H9 (cell line): ENCODE measurements around the gene DYRK1A. TPM values are rescaled to one million over a fixed set of nuclear protein-coding genes. Genes with fewer than 3 reads are reported as not detected.

Experiments
- DNase-seq: peaks from one replicate; pipeline ENCODE4 v3.0.0-alpha.2; 2017
- H2AFZ ChIP-seq: one replicate; pipeline ENCODE4 v1.6.1; 2013; ENCODE audit warnings: mild to moderate bottlenecking, low read length, control low read depth, moderate library complexity
- H2AK5ac ChIP-seq: 2 replicates; pipeline ENCODE4 v1.6.1; 2013; ENCODE audit warnings: low read length, control low read depth, mixed read lengths; ENCODE audit not compliant: insufficient read length
- H2BK120ac ChIP-seq: one replicate; pipeline ENCODE4 v1.6.1; 2013; ENCODE audit warnings: low read depth, mild to moderate bottlenecking, low read length, control low read depth, inconsistent platforms; ENCODE audit not compliant: poor library complexity, severe bottlenecking
- H2BK12ac ChIP-seq: 2 replicates; pipeline ENCODE4 v1.6.1; 2013; ENCODE audit warnings: low read length, control low read depth, mixed read lengths, low read depth; ENCODE audit not compliant: insufficient read length
- H2BK15ac ChIP-seq: 2 replicates; pipeline ENCODE4 v1.6.1; 2013; ENCODE audit warnings: low read depth, low read length, control low read depth
- H2BK20ac ChIP-seq: one replicate; pipeline ENCODE4 v1.6.1; 2013; ENCODE audit warnings: low read depth, mild to moderate bottlenecking, low read length, control low read depth, inconsistent platforms; ENCODE audit not compliant: poor library complexity, severe bottlenecking
- H2BK5ac ChIP-seq: 2 replicates; pipeline ENCODE4 v1.6.1; 2013; ENCODE audit warnings: low read length, control low read depth, mixed read lengths; ENCODE audit not compliant: insufficient read length
- H3K14ac ChIP-seq: 2 replicates; pipeline ENCODE4 v1.6.1; 2013; ENCODE audit warnings: low read length, control low read depth; ENCODE audit not compliant: insufficient read depth
- H3K18ac ChIP-seq: 2 replicates; pipeline ENCODE4 v1.6.1; 2013; ENCODE audit warnings: low read depth, mild to moderate bottlenecking, mixed read lengths, low read length, control low read depth; ENCODE audit not compliant: insufficient read length
- H3K23ac ChIP-seq: 2 replicates; pipeline ENCODE4 v1.6.1; 2013; ENCODE audit warnings: low read length, control low read depth, mixed read lengths, low read depth; ENCODE audit not compliant: insufficient read length
- H3K23me2 ChIP-seq: 2 replicates; pipeline ENCODE4 v1.6.1; 2013; ENCODE audit warnings: low read depth, mild to moderate bottlenecking, mixed read lengths, low read length, control low read depth; ENCODE audit not compliant: insufficient read length, poor library complexity, severe bottlenecking
- H3K27ac ChIP-seq: 2 replicates; pipeline ENCODE4 v1.5.1; 2013; ENCODE audit warnings: low read length, control low read depth, mixed read lengths, low read depth; ENCODE audit not compliant: insufficient read length
- H3K27me3 ChIP-seq: 2 replicates; pipeline ENCODE4 v1.6.1; 2013; ENCODE audit warnings: low read length, control low read depth, inconsistent platforms; ENCODE audit not compliant: insufficient read depth
- H3K4ac ChIP-seq: 2 replicates; pipeline ENCODE4 v1.6.1; 2013; ENCODE audit warnings: low read depth, mild to moderate bottlenecking, control low read depth, inconsistent platforms, low read length, moderate library complexity
- H3K4me1 ChIP-seq: 2 replicates; pipeline ENCODE4 v1.6.1; 2013; ENCODE audit warnings: low read length, control low read depth, inconsistent platforms; ENCODE audit not compliant: insufficient read depth
- H3K4me2 ChIP-seq: 2 replicates; pipeline ENCODE4 v1.6.1; 2013; ENCODE audit warnings: low read length, control low read depth, mixed read lengths; ENCODE audit not compliant: insufficient read length, insufficient read depth
- H3K56ac ChIP-seq: 2 replicates; pipeline ENCODE4 v1.6.1; 2013; ENCODE audit warnings: low read depth, mild to moderate bottlenecking, mixed read lengths, low read length, control low read depth; ENCODE audit not compliant: insufficient read length
- H3K79me1 ChIP-seq: 2 replicates; pipeline ENCODE4 v1.6.1; 2013; ENCODE audit warnings: low read depth, mild to moderate bottlenecking, moderate library complexity, low read length, control low read depth, inconsistent platforms; ENCODE audit not compliant: insufficient read depth, poor library complexity, severe bottlenecking
- H3K79me2 ChIP-seq: 2 replicates; pipeline ENCODE4 v1.6.1; 2013; ENCODE audit warnings: low read length, control low read depth, inconsistent platforms; ENCODE audit not compliant: insufficient read depth
- H3K9ac ChIP-seq: 2 replicates; pipeline ENCODE4 v1.6.1; 2013; ENCODE audit warnings: low read length, control low read depth, mixed read lengths; ENCODE audit not compliant: insufficient read length; ENCODE audit errors: extremely low read depth
- H3K9me3 ChIP-seq: one replicate; pipeline ENCODE4 v1.6.1; 2013; ENCODE audit warnings: low read depth, low read length, inconsistent platforms; ENCODE audit not compliant: control insufficient read depth
- H3T11ph ChIP-seq: one replicate; pipeline ENCODE4 v1.6.1; 2013; ENCODE audit warnings: mild to moderate bottlenecking, low read length, control low read depth, inconsistent platforms
- H4K20me1 ChIP-seq: one replicate; pipeline ENCODE4 v1.6.1; 2013; ENCODE audit not compliant: control insufficient read depth, insufficient read length, insufficient read depth
- H4K5ac ChIP-seq: 2 replicates; pipeline ENCODE4 v1.6.1; 2013; ENCODE audit warnings: low read depth, mild to moderate bottlenecking, mixed read lengths, low read length, control low read depth; ENCODE audit not compliant: insufficient read length
- H4K8ac ChIP-seq: replicated peaks from 2 replicates; pipeline ENCODE4 v1.6.1; 2013; ENCODE audit warnings: low read length, control low read depth, mixed read lengths, low read depth; ENCODE audit not compliant: insufficient read length
- H4K91ac ChIP-seq: 2 replicates; pipeline ENCODE4 v1.6.1; 2013; ENCODE audit warnings: low read depth, mild to moderate bottlenecking, moderate library complexity, mixed read lengths, low read length, control low read depth; ENCODE audit not compliant: insufficient read length
- H3K27ac Mint-ChIP-seq, 3 experiments: 2 replicates in 2 of 3; 3 replicates in 1 of 3; pipeline ENCODE4 v1.8.0; 2020 to 2021; ENCODE audit warnings: mixed read lengths in 3 of 3, mild to moderate bottlenecking in 1 of 3, moderate library complexity in 1 of 3
- H3K27me3 Mint-ChIP-seq: 2 replicates; pipeline ENCODE4 v1.8.0; 2021; ENCODE audit warnings: low read depth, mild to moderate bottlenecking, moderate library complexity, mixed read lengths
- H3K36me3 Mint-ChIP-seq, 3 experiments: 2 replicates in 2 of 3; 3 replicates in 1 of 3; pipeline ENCODE4 v1.8.0; 2020 to 2021; ENCODE audit warnings: low read depth in 3 of 3, mixed read lengths in 3 of 3; ENCODE audit not compliant: insufficient read depth in 1 of 3
- H3K4me1 Mint-ChIP-seq, 2 experiments: 2 replicates each; pipeline ENCODE4 v1.8.0; 2020; ENCODE audit warnings: mixed read lengths in 2 of 2
- H3K4me3 Mint-ChIP-seq, 2 experiments: 2 replicates in 1 of 2; 3 replicates in 1 of 2; pipeline ENCODE4 v1.8.0; 2020 to 2021; ENCODE audit warnings: mild to moderate bottlenecking in 2 of 2, mixed read lengths in 2 of 2, moderate library complexity in 1 of 2
- H3K9me3 Mint-ChIP-seq, 2 experiments: 2 replicates in 1 of 2; 3 replicates in 1 of 2; pipeline ENCODE4 v1.8.0; 2020; ENCODE audit warnings: mild to moderate bottlenecking in 2 of 2, mixed read lengths in 2 of 2, moderate library complexity in 1 of 2
- CTCF ChIP-seq: fragments of 200-600 bp; sonication (generic); conservative IDR thresholded peaks from 3 replicates; pipeline ENCODE4 v1.8.0; 2021; ENCODE audit warnings: antibody characterized with exemption, mild to moderate bottlenecking
- WGBS: extraction: QIAGEN DNeasy Blood & Tissue Kit; methylation state at CpG from one replicate; pipeline ENCODE4 v1.1.7; 2013; ENCODE audit warnings: missing lambda C conversion rate, low lambda C conversion rate, mixed read lengths; ENCODE audit not compliant: insufficient read length; ENCODE audit errors: extremely low coverage; 5-methylcytosine and 5-hydroxymethylcytosine counted together
- total RNA-seq: library from RNA; stranded (reverse); gene quantifications from 2 replicates; pipeline ENCODE4 v1.2.1, GENCODE V29; 2021

The DYRK1A gene
- total RNA-seq, 1 experiment from 2014 or later, result 73.6 TPM

DNA sequence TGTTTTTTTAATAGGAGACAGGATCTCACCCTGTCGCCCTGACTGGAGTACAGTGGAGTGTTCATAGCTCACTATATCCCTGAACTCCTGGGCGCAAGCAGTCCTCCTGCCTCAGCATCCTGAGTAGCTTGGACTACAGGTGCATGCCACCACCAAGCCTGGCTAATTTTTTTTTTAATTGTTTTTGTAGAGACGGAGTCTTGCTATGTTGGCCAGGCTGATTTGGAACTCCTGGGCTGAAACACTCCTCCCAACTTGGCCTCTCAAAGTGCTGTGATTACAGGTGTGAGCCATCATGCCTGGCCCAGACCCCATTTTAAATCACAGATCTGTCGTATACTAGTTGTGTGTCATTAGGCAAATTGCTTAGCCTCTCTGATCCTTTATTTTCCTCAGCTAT, 161.1 kb downstream of the DYRK1A start:
- Histone ChIP-seq H3K9ac (no peak overlapping the region), H3K4ac (no peak overlapping the region), H3T11ph (no peak overlapping the region), H2BK5ac (no peak overlapping the region), H4K20me1 (no peaks in the 10 kb centered on the region), H3K4me1 (no peaks in the 10 kb centered on the region), H4K91ac (no peak overlapping the region), H2BK120ac (no peak overlapping the region), H2BK20ac (no peak overlapping the region), H2AK5ac (no peak overlapping the region), H2BK15ac (no peak overlapping the region), H3K14ac (no peak overlapping the region), H4K8ac (no peak overlapping the region), H2AFZ (no peak overlapping the region), H3K79me1 (no peaks in the 10 kb centered on the region), H3K4me2 (no peak overlapping the region), H4K5ac (no peak overlapping the region), H3K23me2 (no peaks in the 10 kb centered on the region), H3K27ac (no peak overlapping the region), H3K18ac (no peak overlapping the region), H2BK12ac (no peak overlapping the region), H3K9me3 (no peaks in the 10 kb centered on the region), H3K79me2 (no peaks in the 10 kb centered on the region), H3K23ac (no peak overlapping the region), H3K27me3 (no peaks in the 10 kb centered on the region), H3K56ac (no peak overlapping the region)
- no peak for TF ChIP-seq CTCF
- peak overlapping the region in 1 of 3 experiments; percentile 76; a peak in 1 of 7 replicates for H3K27ac Mint-ChIP-seq
- H3K4me3 Mint-ChIP-seq, result no peak overlapping the region
- H3K4me1 Mint-ChIP-seq, result peaks cover under 1 to 14% of the 10 kb centered on the region in 2 experiments; a peak in 3 of 4 replicates
- DNase-seq, result no peak
- H3K36me3 Mint-ChIP-seq, result no peaks in the 10 kb centered on the region
- WGBS, result no CpG with 5 or more reads among the region's 4 CpGs
- H3K27me3 Mint-ChIP-seq, result no peaks in the 10 kb centered on the region; the same call in 1 of the 2 replicates
- H3K9me3 Mint-ChIP-seq, result no peaks in the 10 kb centered on the region
